Measurements from ENCODE around the gene RGS6. TPM values are rescaled to one million over a fixed set of nuclear protein-coding genes. Genes with fewer than 3 reads are reported as not detected.

Gene RGS6
- total RNA-seq, 2 donors from 2014 or later: 0.15 to 0.45 TPM

- H3K9me3 ChIP-seq: no peaks in the 10 kb centered on the region
- intact Hi-C loops (cut with DNase I): no loop called here
- DNase-seq: no peak
- no peak overlapping the region for H3K27ac ChIP-seq
- no peaks in the 10 kb centered on the region for H3K27me3 ChIP-seq
- no peak for TF ChIP-seq CTCF (IDR thresholded peaks at IDR 0.05)
- no peaks in the 10 kb centered on the region for H3K36me3 ChIP-seq
- H3K9ac ChIP-seq (ENCODE audit: low read depth in 2 of 2, low read length in 2 of 2): no peak overlapping the region
- no peak overlapping the region for H3K4me3 ChIP-seq
- no peaks in the 10 kb centered on the region for H3K4me1 ChIP-seq
Observed at GRCh38 chr14:72549854-72550253, 617.6 kb downstream of the RGS6 start.

- DNase-seq: no peak
- no peaks in the 10 kb centered on the region for H3K27me3 ChIP-seq
- H3K4me3 ChIP-seq: no peak overlapping the region
- TF ChIP-seq CTCF (IDR thresholded peaks at IDR 0.05): no peak
- H3K36me3 ChIP-seq: no peaks in the 10 kb centered on the region
- no peak overlapping the region for H3K9ac ChIP-seq (ENCODE audit: low read depth in 2 of 2, low read length in 2 of 2)
- intact Hi-C loops (cut with DNase I): no loop called here
- no peak overlapping the region for H3K27ac ChIP-seq
- no peaks in the 10 kb centered on the region for H3K4me1 ChIP-seq
- no peaks in the 10 kb centered on the region for H3K9me3 ChIP-seq
Observed at GRCh38 chr14:72550513-72550912, 618.3 kb downstream of the RGS6 start.

- intact Hi-C loops (cut with DNase I): no loop called here
- TF ChIP-seq CTCF (IDR thresholded peaks at IDR 0.05): no peak
- Histone ChIP-seq H3K4me1 (no peaks in the 10 kb centered on the region), H3K9ac (ENCODE audit: low read depth in 2 of 2, low read length in 2 of 2) (no peak overlapping the region), H3K27ac (no peak overlapping the region), H3K36me3 (no peaks in the 10 kb centered on the region), H3K9me3 (no peaks in the 10 kb centered on the region), H3K27me3 (no peaks in the 10 kb centered on the region), H3K4me3 (no peak overlapping the region)
- no peak for DNase-seq
Observed at GRCh38 chr14:72552236-72552635, 620.0 kb downstream of the RGS6 start.

GRCh38 chr14:72553161-72553560 is 620.9 kb downstream of the RGS6 start:
- no peak overlapping the region for H3K4me3 ChIP-seq
- no peak for DNase-seq
- no peaks in the 10 kb centered on the region for H3K36me3 ChIP-seq
- TF ChIP-seq CTCF (IDR thresholded peaks at IDR 0.05): no peak
- no peaks in the 10 kb centered on the region for H3K27me3 ChIP-seq
- no peaks in the 10 kb centered on the region for H3K4me1 ChIP-seq
- intact Hi-C loops (cut with DNase I): no loop called here
- H3K27ac ChIP-seq: no peak overlapping the region
- no peak overlapping the region for H3K9ac ChIP-seq (ENCODE audit: low read depth in 2 of 2, low read length in 2 of 2)
- H3K9me3 ChIP-seq: no peaks in the 10 kb centered on the region

GRCh38 chr14:72553656-72554055 is 621.4 kb downstream of the RGS6 start:
- no peaks in the 10 kb centered on the region for H3K27me3 ChIP-seq
- intact Hi-C loops (cut with DNase I): no loop called here
- no peaks in the 10 kb centered on the region for H3K36me3 ChIP-seq
- no peaks in the 10 kb centered on the region for H3K9me3 ChIP-seq
- H3K4me1 ChIP-seq: no peaks in the 10 kb centered on the region
- no peak overlapping the region for H3K4me3 ChIP-seq
- no peak for DNase-seq
- no peak for TF ChIP-seq CTCF (IDR thresholded peaks at IDR 0.05)
- H3K27ac ChIP-seq: no peak overlapping the region
- H3K9ac ChIP-seq (ENCODE audit: low read depth in 2 of 2, low read length in 2 of 2): no peak overlapping the region

- H3K27me3 ChIP-seq: no peaks in the 10 kb centered on the region
- TF ChIP-seq CTCF (IDR thresholded peaks at IDR 0.05): no peak
- no peak overlapping the region for H3K9ac ChIP-seq (ENCODE audit: low read depth in 2 of 2, low read length in 2 of 2)
- intact Hi-C loops (cut with DNase I): no loop called here
- no peak for DNase-seq
- no peaks in the 10 kb centered on the region for H3K9me3 ChIP-seq
- H3K4me3 ChIP-seq: no peak overlapping the region
- no peak overlapping the region for H3K27ac ChIP-seq
- no peaks in the 10 kb centered on the region for H3K36me3 ChIP-seq
- no peaks in the 10 kb centered on the region for H3K4me1 ChIP-seq
Observed at GRCh38 chr14:72554401-72554800, 622.2 kb downstream of the RGS6 start.

Measured in colonic mucosa (tissue), 4 donors.